Measurements from ENCODE around the gene ING5. TPM values are rescaled to one million over a fixed set of nuclear protein-coding genes. Genes with fewer than 3 reads are reported as not detected.

Gene ING5
- total and polyA plus RNA-seq, 2 donors (not counting 3 experiments of a cell fraction or from before 2014, with no cell fraction given): 24.5 to 33.4 TPM

GRCh38 chr2:241752253-241752652 lies 50.4 kb downstream of the ING5 start:
- H3K79me2 ChIP-seq (ENCODE audit: control insufficient read depth, insufficient read depth, low read length): no peaks in the 10 kb centered on the region
- no peaks in the 10 kb centered on the region for H3K27me3 ChIP-seq (ENCODE audit: control insufficient read depth in 2 of 2, insufficient read depth in 2 of 2, low read length in 2 of 2)
- H3K9me1 ChIP-seq (replicated peaks; ENCODE audit: control insufficient read depth, extremely low read depth, insufficient read depth, low read length): no peaks in the 10 kb centered on the region
- intact Hi-C loops (cut with micrococcal nuclease): no loop called here
- DNase-seq (ENCODE audit: low read depth, low spot score): no peak
- FAIRE-seq: no peak
- no peak overlapping the region for H3K27ac ChIP-seq (ENCODE audit: insufficient read depth, low read depth, low read length)
- BruUV-seq (replicated peaks): no TSS peak
- ChIA-PET CTCF (no interaction called here), POLR2A (no interaction called here)
- no peaks in the 10 kb centered on the region for H3K9me3 ChIP-seq (replicated peaks; ENCODE audit: control insufficient read depth, insufficient read depth, low read length)
- H2AFZ ChIP-seq (ENCODE audit: low read depth, low read length): no peak overlapping the region
- H3K4me2 ChIP-seq (ENCODE audit: insufficient read depth, low read length): no peak overlapping the region
- no peaks in the 10 kb centered on the region for H4K20me1 ChIP-seq (replicated peaks; ENCODE audit: control insufficient read depth, extremely low read depth, insufficient read depth, low read length)
- H3K4me1 ChIP-seq (ENCODE audit: control insufficient read depth, extremely low read depth, insufficient read depth, low read length): no peaks in the 10 kb centered on the region
- no peak overlapping the region for H3K9ac ChIP-seq (replicated peaks; ENCODE audit: extremely low read depth, insufficient read depth, low read length)
- dilution Hi-C loops (cut with MboI; ENCODE audit: extremely low pct_ligation_motif_present, low sequenced_read_pairs): no loop called here
- peaks cover 0 to 13% of the 10 kb centered on the region in 2 experiments for H3K36me3 ChIP-seq (ENCODE audit: control insufficient read depth in 2 of 2, extremely low read depth in 1 of 2, insufficient read depth in 2 of 2, low read length in 2 of 2)
- H3K4me3 ChIP-seq (replicated peaks in 1 of 3; ENCODE audit: insufficient read depth in 1 of 3, low read depth in 1 of 3, low read length in 3 of 3): no peak overlapping the region
- no peak for TF ChIP-seq MAX (IDR thresholded peaks at IDR 0.05; ENCODE audit: insufficient read depth, insufficient read length)
- TF ChIP-seq CTCF (IDR thresholded peaks at IDR 0.05; ENCODE audit: extremely low read depth in 1 of 2, insufficient read depth in 1 of 2, low read depth in 1 of 2, low read length in 2 of 2): no peak
- TF ChIP-seq EZH2 (IDR thresholded peaks at IDR 0.05; ENCODE audit: borderline replicate concordance, low read depth, low read length, severe bottlenecking): no peak
- TF ChIP-seq GATA2 (IDR thresholded peaks at IDR 0.05; ENCODE audit: insufficient read depth, insufficient read length, low read depth, low read length): no peak
- no peak for TF ChIP-seq FOS (IDR thresholded peaks at IDR 0.05; ENCODE audit: borderline replicate concordance, insufficient read depth, low read length)

Data from endothelial cell of umbilical vein (primary cell).